Adipose tissue (tissue), 3 donors: Measurements from ENCODE around the gene MTA2. TPM values are rescaled to one million over a fixed set of nuclear protein-coding genes. Genes with fewer than 3 reads are reported as not detected.

Experiments used
- H3K27ac ChIP-seq: one replicate; pipeline ENCODE4 v1.5.1; 2013; ENCODE audit warnings: low read depth, low read length
- WGBS, 3 donors: extraction: QIAGEN DNeasy Blood & Tissue Kit; methylation state at CpG; one replicate each; pipeline ENCODE4 v1.1.7; 2013; 5-methylcytosine and 5-hydroxymethylcytosine counted together
- polyA plus RNA-seq, 3 donors: library from polyadenylated mRNA; stranded (reverse); fragments of 200-250 nt; gene quantifications; one replicate each; pipeline ENCODE4 v1.2.3, GENCODE V29; 2013
- donor health status: healthy with polysubstance abuse.
- donor health status: Bipolar disorder and iron deficiency.
- donor health status: healthy.

Gene MTA2
- polyA plus RNA-seq, 3 donors = 17.3 to 72.4 (median 48.1) TPM

- 26 to 63% (median 36%) methylated on average over 21 to 22 of the region's 22 CpGs for WGBS, 3 donors
- peak overlapping the region; percentile 31 for H3K27ac ChIP-seq
These were observed 57.8 kb downstream of the MTA2 start for GRCh38 chr11:62543680-62544444.

Other genes starting within 250 kb of the MTA2 start
- gene SCGB1A1, start 182.8 kb downstream of the MTA2 start, polyA plus RNA-seq = under 1 TPM in 2 of 3 donors, not detected in 1; 0.54 to 0.82 TPM
- 100 to 1,000 TPM in 2 of 3 donors, 10 to 100 TPM in 1; 27.1 to 199 (median 193) TPM for gene AHNAK, start 55.1 kb downstream of the MTA2 start, polyA plus RNA-seq
- gene EEF1G, start 28.0 kb downstream of the MTA2 start, polyA plus RNA-seq = 1,000 to 10,000 TPM; 1,025 to 2,248 (median 1,633) TPM
- gene TUT1, start 10.3 kb downstream of the MTA2 start, polyA plus RNA-seq = 10 to 100 TPM; 15.8 to 16.2 (median 15.9) TPM
- 100 to 1,000 TPM in 1 of 3 donors, 10 to 100 TPM in 2; 23.6 to 103 (median 79.4) TPM for gene EML3, start 10.9 kb upstream of the MTA2 start, polyA plus RNA-seq
- gene ROM1, start 11.4 kb upstream of the MTA2 start, polyA plus RNA-seq = 10 to 100 TPM in 2 of 3 donors, 1 to 10 TPM in 1; 3.6 to 25.6 (median 21.1) TPM
- gene B3GAT3, start 20.1 kb upstream of the MTA2 start, polyA plus RNA-seq = 10 to 100 TPM; 25.0 to 42.7 (median 39.8) TPM
- 100 to 1,000 TPM in 1 of 3 donors, 10 to 100 TPM in 2; 61.7 to 122 (median 86.9) TPM for gene GANAB, start 44.7 kb upstream of the MTA2 start, polyA plus RNA-seq
- 10 to 100 TPM in 1 of 3 donors, 1 to 10 TPM in 2; 6.6 to 12.2 (median 7.8) TPM for gene INTS5, start 51.4 kb upstream of the MTA2 start, polyA plus RNA-seq
- 10 to 100 TPM; 46.5 to 78.3 (median 72.4) TPM for gene C11orf98, start 63.3 kb upstream of the MTA2 start, polyA plus RNA-seq
- 10 to 100 TPM in 2 of 3 donors, 1 to 10 TPM in 1; 9.7 to 18.6 (median 11.6) TPM for gene CSKMT, start 63.4 kb upstream of the MTA2 start, polyA plus RNA-seq
- 10 to 100 TPM in 2 of 3 donors, 1 to 10 TPM in 1; 9.4 to 16.0 (median 10.2) TPM for gene UQCC3, start 69.8 kb upstream of the MTA2 start, polyA plus RNA-seq
- 1 to 10 TPM; 2.4 to 5.2 (median 4.4) TPM for gene LBHD1, start 70.4 kb upstream of the MTA2 start, polyA plus RNA-seq
- gene UBXN1, start 77.2 kb upstream of the MTA2 start, polyA plus RNA-seq = 100 to 1,000 TPM; 127 to 237 (median 188) TPM
- gene LRRN4CL, start 87.7 kb upstream of the MTA2 start, polyA plus RNA-seq = 10 to 100 TPM in 2 of 3 donors, 1 to 10 TPM in 1; 4.3 to 39.1 (median 17.7) TPM
- gene BSCL2, start 105.6 kb upstream of the MTA2 start, polyA plus RNA-seq = 10 to 100 TPM; 45.9 to 61.7 (median 46.3) TPM
- under 1 TPM in 2 of 3 donors, not detected in 1; 0.09 to 0.12 TPM for gene GNG3, start 105.8 kb upstream of the MTA2 start, polyA plus RNA-seq
- 10 to 100 TPM; 17.2 to 34.2 (median 23.1) TPM for gene HNRNPUL2, start 125.6 kb upstream of the MTA2 start, polyA plus RNA-seq
- 10 to 100 TPM; 15.1 to 30.1 (median 16.2) TPM for gene TTC9C, start 126.6 kb upstream of the MTA2 start, polyA plus RNA-seq
- gene ZBTB3, start 152.3 kb upstream of the MTA2 start, polyA plus RNA-seq = 1 to 10 TPM; 1.7 to 4.2 (median 2.9) TPM
- gene POLR2G, start 159.7 kb upstream of the MTA2 start, polyA plus RNA-seq = 100 to 1,000 TPM in 1 of 3 donors, 10 to 100 TPM in 2; 53.7 to 104 (median 86.3) TPM
- 10 to 100 TPM; 13.1 to 18.2 (median 14.7) TPM for gene TAF6L, start 169.5 kb upstream of the MTA2 start, polyA plus RNA-seq
- gene TMEM179B, start 185.5 kb upstream of the MTA2 start, polyA plus RNA-seq = 10 to 100 TPM; 46.0 to 65.1 (median 48.4) TPM
- 10 to 100 TPM; 16.2 to 19.9 (median 19.3) TPM for gene TMEM223, start 190.1 kb upstream of the MTA2 start, polyA plus RNA-seq
- 10 to 100 TPM; 45.1 to 85.1 (median 68.3) TPM for gene NXF1, start 203.6 kb upstream of the MTA2 start, polyA plus RNA-seq
- 10 to 100 TPM; 29.6 to 40.2 (median 32.2) TPM for gene STX5, start 230.2 kb upstream of the MTA2 start, polyA plus RNA-seq
- gene TEX54, start 231.0 kb upstream of the MTA2 start, polyA plus RNA-seq = not detected
- 10 to 100 TPM; 21.3 to 52.5 (median 37.5) TPM for gene WDR74, start 237.7 kb upstream of the MTA2 start, polyA plus RNA-seq